ENCODE results near the gene SPATC1L. TPM values are rescaled to one million over a fixed set of nuclear protein-coding genes. Genes with fewer than 3 reads are reported as not detected.
"Not testable (repeated sequence)": the region's sequence is repeated elsewhere in the genome, so short reads cannot be mapped to it uniquely, and the experiment has no call there.

SPATC1L gene
- total RNA-seq, 2 donors from 2014 or later: 4.4 to 9.6 TPM

GRCh38 chr21:46171996-46172862, 12.0 kb downstream of the SPATC1L start:
- intact Hi-C loops (cut with DNase I): no loop called here
- Histone ChIP-seq H3K36me3 (replicated peaks in 1 of 2; ENCODE audit: insufficient read depth in 1 of 2, low read depth in 2 of 2) (no peaks in the 10 kb centered on the region), H3K4me1 (no peaks in the 10 kb centered on the region), H3K4me3 (no peak overlapping the region), H3K27ac (no peak overlapping the region), H3K9me3 (no peaks in the 10 kb centered on the region), H3K27me3 (no peaks in the 10 kb centered on the region)
- WGBS, 2 donors: 75 to 82% methylated on average over 21 of the region's 21 CpGs
- TF ChIP-seq POLR2A (IDR thresholded peaks at IDR 0.05) (no peak), CTCF (IDR thresholded peaks at IDR 0.05) (no peak)
- no peak for ATAC-seq
- peak in 1 of 4 donors; percentile 5 for DNase-seq

- H3K4me1 ChIP-seq: no peaks in the 10 kb centered on the region
- H3K36me3 ChIP-seq (replicated peaks in 1 of 2; ENCODE audit: insufficient read depth in 1 of 2, low read depth in 2 of 2): no peaks in the 10 kb centered on the region
- no peak overlapping the region for H3K4me3 ChIP-seq
- H3K27ac ChIP-seq: no peak overlapping the region
- DNase-seq: no peak
- no peaks in the 10 kb centered on the region for H3K9me3 ChIP-seq
- intact Hi-C loops (cut with DNase I): no loop called here
- no peak for ATAC-seq
- WGBS, 2 donors: 41 to 65% methylated on average over 2 of the region's 2 CpGs
- TF ChIP-seq POLR2A (IDR thresholded peaks at IDR 0.05) (no peak), CTCF (IDR thresholded peaks at IDR 0.05) (no peak)
- H3K27me3 ChIP-seq: no peaks in the 10 kb centered on the region
Measured at GRCh38 chr21:46171585-46171984, 12.7 kb downstream of the SPATC1L start.

GRCh38 chr21:46170436-46171193, 13.6 kb downstream of the SPATC1L start:
- WGBS, 2 donors: 45 to 100% methylated on average over 1 of the region's 1 CpG
- ATAC-seq; H3K36me3 ChIP-seq (replicated peaks in 1 of 2; ENCODE audit: insufficient read depth in 1 of 2, low read depth in 2 of 2); H3K4me3 ChIP-seq; H3K27me3 ChIP-seq; H3K9me3 ChIP-seq; H3K4me1 ChIP-seq; H3K27ac ChIP-seq; intact Hi-C loops (cut with DNase I): not testable (repeated sequence)
- DNase-seq: peak in 1 of 4 donors; percentile 5

- Histone ChIP-seq H3K4me3 (no peak overlapping the region), H3K27ac (no peak overlapping the region), H3K4me1 (no peaks in the 10 kb centered on the region), H3K27me3 (no peaks in the 10 kb centered on the region), H3K36me3 (replicated peaks in 1 of 2; ENCODE audit: insufficient read depth in 1 of 2, low read depth in 2 of 2) (no peaks in the 10 kb centered on the region), H3K9me3 (no peaks in the 10 kb centered on the region)
- peak in 1 of 4 donors; percentile 5 for DNase-seq
- 50 to 70% methylated on average over 8 of the region's 8 CpGs for WGBS, 2 donors
- intact Hi-C loops (cut with DNase I): no loop called here
- no peak for ATAC-seq
- TF ChIP-seq POLR2A (IDR thresholded peaks at IDR 0.05) (no peak), CTCF (IDR thresholded peaks at IDR 0.05) (no peak)
Measured at GRCh38 chr21:46168659-46169386, 15.4 kb downstream of the SPATC1L start.

- no peak for ATAC-seq
- intact Hi-C loops (cut with DNase I): no loop called here
- H3K4me1 ChIP-seq: no peaks in the 10 kb centered on the region
Measured at GRCh38 chr21:46168238-46168637, 16.0 kb downstream of the SPATC1L start.

More at GRCh38 chr21:46168238-46168637, 16.0 kb downstream of the SPATC1L start:
- DNase-seq: peak in 1 of 4 donors; percentile 2
- no peak overlapping the region for H3K4me3 ChIP-seq
- WGBS, 2 donors: 64 to 79% methylated on average over 9 to 13 of the region's 14 CpGs
- no peaks in the 10 kb centered on the region for H3K9me3 ChIP-seq
- no peaks in the 10 kb centered on the region for H3K27me3 ChIP-seq
- TF ChIP-seq POLR2A (IDR thresholded peaks at IDR 0.05) (no peak), CTCF (IDR thresholded peaks at IDR 0.05) (no peak)
- H3K27ac ChIP-seq: no peak overlapping the region
- H3K36me3 ChIP-seq (replicated peaks in 1 of 2; ENCODE audit: insufficient read depth in 1 of 2, low read depth in 2 of 2): no peaks in the 10 kb centered on the region
